CD4-positive, alpha-beta T cell treated with Interleukin-15 for 1 hour (primary cell): ENCODE measurements around the gene SERPINA4.

Source experiments
- DNase-seq: peaks from one replicate; pipeline ENCODE4 v3.0.0-alpha.2; 2020

SERPINA4 gene

DNA sequence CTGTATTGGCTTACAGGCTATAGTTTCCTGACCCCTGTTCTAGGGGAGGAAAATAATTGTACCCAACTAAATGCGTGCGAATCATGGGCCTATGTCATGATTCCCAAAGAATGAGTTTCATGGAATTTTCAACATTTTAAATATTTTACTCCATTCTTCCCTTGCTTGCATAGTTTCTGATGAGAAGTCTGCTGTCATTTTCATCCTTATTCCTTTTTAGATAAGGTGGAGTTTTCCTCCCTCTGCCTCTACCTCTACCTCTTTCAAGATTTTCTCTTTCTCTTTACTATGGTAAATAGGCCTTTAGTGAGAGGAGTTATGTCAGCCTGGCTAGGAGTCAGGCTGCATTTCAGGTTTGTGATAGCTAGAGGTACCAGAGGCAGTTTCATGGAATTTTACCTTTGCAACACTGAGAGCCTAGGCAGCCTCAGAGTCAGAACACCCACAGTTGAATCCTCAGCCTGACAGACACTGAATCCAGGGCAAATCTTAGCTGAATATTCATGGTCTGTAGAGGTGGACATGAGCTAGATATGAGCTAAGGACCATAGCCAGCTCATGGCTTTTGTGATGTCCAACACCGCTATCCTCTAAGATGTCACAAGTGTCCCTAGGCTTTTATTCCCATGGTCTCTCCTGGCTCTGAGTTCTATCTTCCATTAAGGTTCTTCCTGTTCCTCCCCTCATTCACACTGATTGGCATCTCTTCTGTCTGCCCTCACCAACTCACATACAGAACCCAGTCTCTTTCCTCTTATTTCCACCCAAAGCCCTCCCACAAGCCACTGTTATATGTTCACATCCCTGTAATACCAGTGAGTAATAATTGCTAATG is 57.0 kb downstream of the SERPINA4 start:
- DNase-seq: no peak

DNA sequence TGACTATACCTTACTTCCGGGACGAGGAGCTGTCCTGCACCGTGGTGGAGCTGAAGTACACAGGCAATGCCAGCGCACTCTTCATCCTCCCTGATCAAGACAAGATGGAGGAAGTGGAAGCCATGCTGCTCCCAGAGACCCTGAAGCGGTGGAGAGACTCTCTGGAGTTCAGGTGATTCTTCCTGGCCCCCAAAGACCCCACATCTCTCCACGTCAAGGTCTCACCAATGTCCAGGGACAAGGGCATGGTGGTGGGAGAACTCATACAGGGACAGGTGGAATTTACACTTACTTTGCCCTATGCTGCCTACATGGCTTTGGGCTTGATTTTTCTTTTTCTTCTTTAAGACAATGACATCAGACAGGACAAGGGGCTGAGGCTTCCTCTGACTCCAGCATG is 58.1 kb downstream of the SERPINA4 start:
- no peak for DNase-seq
